ENCODE measurements around the gene FOXP1. TPM values are rescaled to one million over a fixed set of nuclear protein-coding genes. Genes with fewer than 3 reads are reported as not detected.

The FOXP1 gene
- total and polyA plus RNA-seq, 12 donors, result 4.8 to 56.0 (median 43.8) TPM

DNA sequence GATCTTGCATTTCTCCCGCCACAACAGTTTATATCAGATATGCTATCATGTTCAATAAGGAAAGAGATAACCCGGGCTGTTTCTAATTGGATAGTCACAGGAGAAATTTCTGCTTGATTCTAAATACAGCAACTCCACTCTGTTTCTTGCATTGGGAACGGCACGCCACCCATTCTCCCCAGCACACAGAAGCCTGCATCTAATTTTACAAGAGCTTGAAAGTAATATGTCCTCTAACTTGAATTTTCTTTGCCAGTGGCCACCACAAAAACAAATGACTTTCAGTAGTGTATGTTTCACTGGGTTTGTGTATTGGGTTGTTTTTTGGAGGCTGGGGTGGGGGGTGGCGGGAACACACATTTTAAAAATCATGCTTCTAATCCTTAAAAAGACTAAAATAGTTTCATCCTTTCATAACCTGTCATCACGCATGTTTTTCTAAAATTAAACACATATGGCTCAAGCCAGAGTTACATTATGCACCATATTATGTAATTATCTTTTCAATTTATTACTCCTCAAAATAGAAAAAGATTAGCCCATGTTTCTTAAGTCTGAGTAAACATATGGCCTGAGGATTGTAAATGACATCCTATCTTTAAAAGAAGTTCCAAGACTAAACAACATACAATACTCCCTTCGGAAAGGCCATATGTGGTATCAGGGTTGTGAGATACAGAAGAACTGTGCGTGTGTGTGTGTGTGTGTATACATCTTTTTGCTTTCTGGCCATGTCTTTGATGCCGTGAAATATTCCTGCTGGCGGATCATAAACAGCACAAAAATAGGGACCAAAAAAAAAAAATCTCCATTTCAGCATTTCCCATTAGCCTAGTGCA is 176.3 kb downstream of the FOXP1 start:
- Histone ChIP-seq H3K9me3 (no peaks in the 10 kb centered on the region), H3K27me3 (no peaks in the 10 kb centered on the region), H3K4me3 (no peak overlapping the region), H3K4me1 (peaks cover 0 to 20% (median 11%) of the 10 kb centered on the region in 9 donors), H3K27ac (no peak overlapping the region), H3K36me3 (no peaks in the 10 kb centered on the region)
- DNase-seq (no peak), ATAC-seq (no peak)
- intact Hi-C loops (cut with DNase I), result no loop called here
- WGBS, 2 donors, result 58 to 64% methylated on average over 10 of the region's 10 CpGs
- TF ChIP-seq, protein P1, sequence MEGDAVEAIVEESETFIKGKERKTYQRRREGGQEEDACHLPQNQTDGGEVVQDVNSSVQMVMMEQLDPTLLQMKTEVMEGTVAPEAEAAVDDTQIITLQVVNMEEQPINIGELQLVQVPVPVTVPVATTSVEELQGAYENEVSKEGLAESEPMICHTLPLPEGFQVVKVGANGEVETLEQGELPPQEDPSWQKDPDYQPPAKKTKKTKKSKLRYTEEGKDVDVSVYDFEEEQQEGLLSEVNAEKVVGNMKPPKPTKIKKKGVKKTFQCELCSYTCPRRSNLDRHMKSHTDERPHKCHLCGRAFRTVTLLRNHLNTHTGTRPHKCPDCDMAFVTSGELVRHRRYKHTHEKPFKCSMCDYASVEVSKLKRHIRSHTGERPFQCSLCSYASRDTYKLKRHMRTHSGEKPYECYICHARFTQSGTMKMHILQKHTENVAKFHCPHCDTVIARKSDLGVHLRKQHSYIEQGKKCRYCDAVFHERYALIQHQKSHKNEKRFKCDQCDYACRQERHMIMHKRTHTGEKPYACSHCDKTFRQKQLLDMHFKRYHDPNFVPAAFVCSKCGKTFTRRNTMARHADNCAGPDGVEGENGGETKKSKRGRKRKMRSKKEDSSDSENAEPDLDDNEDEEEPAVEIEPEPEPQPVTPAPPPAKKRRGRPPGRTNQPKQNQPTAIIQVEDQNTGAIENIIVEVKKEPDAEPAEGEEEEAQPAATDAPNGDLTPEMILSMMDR (IDR thresholded peaks at IDR 0.05), result no peak

GRCh38 chr3:71402911-71403310 is 180.6 kb downstream of the FOXP1 start:
- Histone ChIP-seq H3K4me3 (no peak overlapping the region), H3K27ac (no peak overlapping the region), H3K27me3 (no peaks in the 10 kb centered on the region), H3K36me3 (no peaks in the 10 kb centered on the region), H3K4me1 (peaks cover 0 to 32% (median 22%) of the 10 kb centered on the region in 9 donors), H3K9me3 (no peaks in the 10 kb centered on the region)
- TF ChIP-seq, protein P1 (IDR thresholded peaks at IDR 0.05), result no peak
- WGBS, 2 donors, result 76 to 84% methylated on average over 2 of the region's 2 CpGs
- DNase-seq, result no peak
- no peak for ATAC-seq
- intact Hi-C loops (cut with DNase I), result no loop called here

GRCh38 chr3:71402280-71402679 is 181.2 kb downstream of the FOXP1 start:
- Histone ChIP-seq H3K4me3 (no peak overlapping the region), H3K4me1 (peaks cover 0 to 32% (median 17%) of the 10 kb centered on the region in 9 donors), H3K9me3 (no peaks in the 10 kb centered on the region), H3K36me3 (no peaks in the 10 kb centered on the region), H3K27ac (no peak overlapping the region), H3K27me3 (no peaks in the 10 kb centered on the region)
- DNase-seq (no peak), ATAC-seq (no peak)
- intact Hi-C loops (cut with DNase I), result no loop called here
- WGBS, 2 donors, result 92 to 96% methylated on average over 4 of the region's 4 CpGs
- TF ChIP-seq, protein P1 (IDR thresholded peaks at IDR 0.05), result no peak

- peaks cover 0 to 29% (median 15%) of the 10 kb centered on the region in 9 donors for H3K4me1 ChIP-seq
- DNase-seq, result no peak
- TF ChIP-seq, protein P1 (IDR thresholded peaks at IDR 0.05), result no peak
- H3K36me3 ChIP-seq, result no peaks in the 10 kb centered on the region
- no peak overlapping the region for H3K27ac ChIP-seq
- WGBS, 2 donors, result 78 to 87% methylated on average over 12 of the region's 12 CpGs
- no peak overlapping the region for H3K4me3 ChIP-seq
- no peaks in the 10 kb centered on the region for H3K9me3 ChIP-seq
- intact Hi-C loops (cut with DNase I), result no loop called here
- no peak for ATAC-seq
- H3K27me3 ChIP-seq, result no peaks in the 10 kb centered on the region
Observed at GRCh38 chr3:71401695-71402231, 181.8 kb downstream of the FOXP1 start.

Data from heart right ventricle (tissue), 16 donors.